Fibroblast of lung (primary cell): ENCODE measurements around the gene CFAP46. TPM values are rescaled to one million over a fixed set of nuclear protein-coding genes. Genes with fewer than 3 reads are reported as not detected.

Experiments used
- DNase-seq, 2 donors: peaks; one replicate each; pipeline versions ENCODE4 v3.0.0 to v3.0.0-alpha.2; 2010; ENCODE audit warnings: low read depth in 2 of 2
- H2AFZ ChIP-seq: 2 replicates; pipeline ENCODE4 v1.5.1; 2012; ENCODE audit warnings: low read length, control low read depth, inconsistent platforms
- H3K27ac ChIP-seq: 2 replicates; pipeline ENCODE4 v1.5.1; 2011; ENCODE audit warnings: low read length, control low read depth; ENCODE audit not compliant: insufficient read depth
- H3K27me3 ChIP-seq: 2 replicates; pipeline ENCODE4 v1.5.1; 2011; ENCODE audit warnings: mild to moderate bottlenecking, low read length; ENCODE audit not compliant: control insufficient read depth, insufficient read depth
- H3K36me3 ChIP-seq: 2 replicates; pipeline ENCODE4 v1.5.1; 2011; ENCODE audit warnings: low read length; ENCODE audit not compliant: control insufficient read depth, insufficient read depth
- H3K4me1 ChIP-seq: 2 replicates; pipeline ENCODE4 v1.5.1; 2011; ENCODE audit warnings: low read length; ENCODE audit not compliant: control insufficient read depth, insufficient read depth; ENCODE audit errors: extremely low read depth
- H3K4me2 ChIP-seq: 2 replicates; pipeline ENCODE4 v1.5.1; 2011; ENCODE audit warnings: low read length, control low read depth; ENCODE audit not compliant: insufficient read depth; ENCODE audit errors: extremely low read depth
- H3K4me3 ChIP-seq, 4 experiments: fragments of 200-600 bp in 1 of 4; sonication (generic) in 1 of 4; replicated peaks in 1 of 4; 2 replicates each; pipeline ENCODE4 v1.5.1; 2011 to 2016; ENCODE audit warnings: low read length in 4 of 4, low read depth in 3 of 4, mild to moderate bottlenecking in 3 of 4, control low read depth in 2 of 4, inconsistent platforms in 1 of 4, mixed read lengths in 1 of 4; ENCODE audit not compliant: insufficient read depth in 1 of 4; ENCODE audit errors: control extremely low read depth in 1 of 4
- H3K79me2 ChIP-seq: 2 replicates; pipeline ENCODE4 v1.5.1; 2012; ENCODE audit warnings: mild to moderate bottlenecking, low read length, inconsistent platforms; ENCODE audit not compliant: control insufficient read depth, insufficient read depth
- H3K9ac ChIP-seq: 2 replicates; pipeline ENCODE4 v1.5.1; 2011; ENCODE audit warnings: mild to moderate bottlenecking, low read length, control low read depth; ENCODE audit not compliant: insufficient read depth
- H3K9me3 ChIP-seq: 2 replicates; pipeline ENCODE4 v1.5.1; 2012; ENCODE audit warnings: low read depth, low read length; ENCODE audit not compliant: control insufficient read depth, insufficient read depth
- H4K20me1 ChIP-seq: 2 replicates; pipeline ENCODE4 v1.5.1; 2011; ENCODE audit warnings: low read length; ENCODE audit not compliant: control insufficient read depth, insufficient read depth; ENCODE audit errors: extremely low read depth
- EZH2 ChIP-seq: IDR thresholded peaks from 2 replicates; pipeline ENCODE4 v1.5.1; 2012; ENCODE audit warnings: low read length, control low read depth, mild to moderate bottlenecking; ENCODE audit errors: missing control alignments
- polyA plus RNA-seq, 2 donors: library from polyadenylated mRNA; depleted of rRNA in 1 of 2; stranded (reverse) in 1 of 2; unstranded in 1 of 2; fragments of >200 nt; gene quantifications; 2 replicates each; pipeline ENCODE4 v1.2.1, GENCODE V29; 2011 to 2012; ENCODE audit warnings: missing spikeins in 1 of 2
- total RNA-seq: library from RNA; depleted of rRNA; stranded (reverse); fragments of >200 nt; gene quantifications from 2 replicates; pipeline ENCODE4 v1.2.1, GENCODE V29; 2014
- TF ChIP-seq, protein P1 (sequence below), 2 donors: IDR thresholded peaks in 1 of 2; conservative IDR thresholded peaks in 1 of 2; 1 replicate in 1 of 2; 2 replicates in 1 of 2; pipeline ENCODE4 v1.5.1; 2011 to 2012; ENCODE audit warnings: low read length in 2 of 2, control low read depth in 1 of 2, inconsistent platforms in 1 of 2, low read depth in 1 of 2, mild to moderate bottlenecking in 1 of 2

The CFAP46 gene
- total and polyA plus RNA-seq, 2 donors (not counting 1 experiment from before 2014, with no cell fraction given) = 0.25 to 0.66 TPM

DNA sequence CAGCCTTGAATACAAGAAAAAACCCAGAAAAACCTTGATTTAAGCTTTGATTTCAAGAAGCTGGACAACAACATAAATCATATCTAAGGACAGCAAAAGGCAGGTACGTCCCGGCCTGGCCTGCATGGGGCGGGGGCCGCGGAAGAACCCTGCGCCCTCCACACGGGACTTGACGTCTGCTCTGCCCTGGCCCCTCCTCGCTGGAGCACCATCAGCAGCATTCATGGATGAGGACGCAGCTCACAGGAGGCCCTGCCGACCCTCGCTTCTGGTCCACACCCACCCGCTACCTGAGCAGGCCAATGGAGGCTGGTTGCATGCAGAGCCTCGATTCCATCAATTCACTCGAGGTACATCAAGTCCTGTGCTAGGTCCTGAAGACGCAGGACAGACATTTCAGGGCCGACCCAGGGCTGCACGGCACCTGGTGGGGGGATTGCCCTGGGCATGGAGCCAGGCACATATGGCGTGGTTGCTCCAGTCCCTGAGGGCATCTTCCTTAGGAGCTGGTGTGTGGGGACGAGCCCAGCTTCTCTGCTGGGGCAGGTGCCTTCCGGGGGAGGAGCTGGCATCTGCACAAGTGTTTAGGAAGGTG, 93.3 kb downstream of the CFAP46 start:
- no peaks in the 10 kb centered on the region for H3K79me2 ChIP-seq
- no peak for DNase-seq
- no peaks in the 10 kb centered on the region for H3K4me1 ChIP-seq
- H3K27ac ChIP-seq = no peak overlapping the region
- no peaks in the 10 kb centered on the region for H3K27me3 ChIP-seq
- H3K36me3 ChIP-seq = no peaks in the 10 kb centered on the region
- no peaks in the 10 kb centered on the region for H3K9me3 ChIP-seq
- H3K4me3 ChIP-seq = no peak overlapping the region
- no peak overlapping the region for H3K9ac ChIP-seq
- no peak overlapping the region for H3K4me2 ChIP-seq
- no peak overlapping the region for H2AFZ ChIP-seq
- no peak for TF ChIP-seq EZH2
- TF ChIP-seq, protein P1, sequence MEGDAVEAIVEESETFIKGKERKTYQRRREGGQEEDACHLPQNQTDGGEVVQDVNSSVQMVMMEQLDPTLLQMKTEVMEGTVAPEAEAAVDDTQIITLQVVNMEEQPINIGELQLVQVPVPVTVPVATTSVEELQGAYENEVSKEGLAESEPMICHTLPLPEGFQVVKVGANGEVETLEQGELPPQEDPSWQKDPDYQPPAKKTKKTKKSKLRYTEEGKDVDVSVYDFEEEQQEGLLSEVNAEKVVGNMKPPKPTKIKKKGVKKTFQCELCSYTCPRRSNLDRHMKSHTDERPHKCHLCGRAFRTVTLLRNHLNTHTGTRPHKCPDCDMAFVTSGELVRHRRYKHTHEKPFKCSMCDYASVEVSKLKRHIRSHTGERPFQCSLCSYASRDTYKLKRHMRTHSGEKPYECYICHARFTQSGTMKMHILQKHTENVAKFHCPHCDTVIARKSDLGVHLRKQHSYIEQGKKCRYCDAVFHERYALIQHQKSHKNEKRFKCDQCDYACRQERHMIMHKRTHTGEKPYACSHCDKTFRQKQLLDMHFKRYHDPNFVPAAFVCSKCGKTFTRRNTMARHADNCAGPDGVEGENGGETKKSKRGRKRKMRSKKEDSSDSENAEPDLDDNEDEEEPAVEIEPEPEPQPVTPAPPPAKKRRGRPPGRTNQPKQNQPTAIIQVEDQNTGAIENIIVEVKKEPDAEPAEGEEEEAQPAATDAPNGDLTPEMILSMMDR (conservative IDR thresholded peaks at IDR 0.05 in 1 of 2, IDR thresholded peaks at IDR 0.05 in 1 of 2; ENCODE audit: low read depth in 1 of 2, low read length in 2 of 2) = no peak
- no peaks in the 10 kb centered on the region for H4K20me1 ChIP-seq

- no peak overlapping the region for H3K27ac ChIP-seq
- no peaks in the 10 kb centered on the region for H3K79me2 ChIP-seq
- no peaks in the 10 kb centered on the region for H3K36me3 ChIP-seq
- TF ChIP-seq, protein P1 (conservative IDR thresholded peaks at IDR 0.05 in 1 of 2, IDR thresholded peaks at IDR 0.05 in 1 of 2; ENCODE audit: low read depth in 1 of 2, low read length in 2 of 2) = no peak
- no peak for TF ChIP-seq EZH2
- no peak for DNase-seq
- H2AFZ ChIP-seq = no peak overlapping the region
- H4K20me1 ChIP-seq = no peaks in the 10 kb centered on the region
- no peaks in the 10 kb centered on the region for H3K9me3 ChIP-seq
- H3K4me3 ChIP-seq = no peak overlapping the region
- H3K9ac ChIP-seq = no peak overlapping the region
- no peak overlapping the region for H3K4me2 ChIP-seq
- H3K4me1 ChIP-seq = no peaks in the 10 kb centered on the region
- no peaks in the 10 kb centered on the region for H3K27me3 ChIP-seq
Measured at GRCh38 chr10:132848291-132848701, 94.1 kb downstream of the CFAP46 start.

DNA sequence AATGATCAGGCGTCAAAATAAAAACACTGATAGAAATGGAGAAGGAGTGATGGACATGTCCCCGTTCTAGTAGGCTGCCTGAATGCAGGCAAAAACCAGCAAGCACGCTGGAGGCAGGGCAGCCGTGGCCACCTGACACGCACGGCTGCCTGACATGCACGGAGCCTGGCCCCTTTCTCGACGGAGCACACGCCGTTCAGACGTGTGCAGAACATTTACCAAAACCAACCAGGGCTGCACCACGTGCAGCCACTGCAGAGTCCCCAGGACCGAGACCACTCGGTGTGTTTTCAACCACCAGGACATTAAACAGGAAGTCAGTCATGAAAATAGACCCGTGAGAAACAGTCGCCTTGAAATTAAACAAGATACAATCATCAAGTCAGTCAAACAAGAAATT, 94.5 kb downstream of the CFAP46 start:
- Histone ChIP-seq H3K4me3 (no peak overlapping the region), H3K27ac (no peak overlapping the region), H2AFZ (no peak overlapping the region), H3K4me1 (no peaks in the 10 kb centered on the region), H3K9me3 (no peaks in the 10 kb centered on the region), H3K27me3 (no peaks in the 10 kb centered on the region), H3K79me2 (no peaks in the 10 kb centered on the region), H3K36me3 (no peaks in the 10 kb centered on the region), H4K20me1 (no peaks in the 10 kb centered on the region), H3K4me2 (no peak overlapping the region), H3K9ac (no peak overlapping the region)
- no peak for DNase-seq
- no peak for TF ChIP-seq EZH2
- TF ChIP-seq, protein P1 (conservative IDR thresholded peaks at IDR 0.05 in 1 of 2, IDR thresholded peaks at IDR 0.05 in 1 of 2; ENCODE audit: low read depth in 1 of 2, low read length in 2 of 2) = no peak
